Neural progenitor cell (in vitro differentiated cells): Measurements from ENCODE around the gene SPNS3. TPM values are rescaled to one million over a fixed set of nuclear protein-coding genes. Genes with fewer than 3 reads are reported as not detected.

Experiments
- DNase-seq: peaks from one replicate; pipeline ENCODE4 v3.0.0-alpha.2; 2016; ENCODE audit warnings: low spot score
- H2AFZ ChIP-seq: fragments of 200-600 bp; sonication (generic); replicated peaks from 2 replicates; pipeline ENCODE4 v1.6.1; 2016; ENCODE audit warnings: antibody characterized with exemption
- H3F3A ChIP-seq: fragments of 200-600 bp; sonication (generic); 2 replicates; pipeline ENCODE4 v1.6.1; 2016; ENCODE audit warnings: antibody characterized with exemption, low read depth
- H3K27ac ChIP-seq: fragments of 200-600 bp; sonication (generic); 2 replicates; pipeline ENCODE4 v1.5.1; 2016; ENCODE audit warnings: mild to moderate bottlenecking
- H3K27me3 ChIP-seq: fragments of 200-600 bp; sonication (generic); 2 replicates; pipeline ENCODE4 v1.6.1; 2016; ENCODE audit warnings: mild to moderate bottlenecking, moderate library complexity
- H3K36me3 ChIP-seq: fragments of 200-600 bp; sonication (generic); 2 replicates; pipeline ENCODE4 v1.5.1; 2016
- H3K4me1 ChIP-seq: fragments of 200-600 bp; sonication (generic); 2 replicates; pipeline ENCODE4 v1.6.1; 2016; ENCODE audit warnings: mixed run types
- H3K4me2 ChIP-seq: fragments of 200-600 bp; sonication (generic); 2 replicates; pipeline ENCODE4 v1.6.1; 2016
- H3K4me3 ChIP-seq: fragments of 200-600 bp; sonication (generic); 2 replicates; pipeline ENCODE4 v1.5.1; 2016
- H3K79me2 ChIP-seq: fragments of 200-600 bp; sonication (generic); 2 replicates; pipeline ENCODE4 v1.6.1; 2016; ENCODE audit warnings: low read depth
- H3K9ac ChIP-seq: fragments of 200-600 bp; sonication (generic); 2 replicates; pipeline ENCODE4 v1.6.1; 2016
- H3K9me3 ChIP-seq: fragments of 200-600 bp; sonication (generic); 2 replicates; pipeline ENCODE4 v1.5.1; 2016; ENCODE audit warnings: low read depth
- H4K20me1 ChIP-seq: fragments of 200-600 bp; sonication (generic); 2 replicates; pipeline ENCODE4 v1.6.1; 2016; ENCODE audit warnings: low read depth
- H3K27ac Mint-ChIP-seq: 3 replicates; pipeline ENCODE4 v1.8.0; 2021; ENCODE audit warnings: mixed read lengths
- H3K27me3 Mint-ChIP-seq: 2 replicates; pipeline ENCODE4 v1.8.0; 2022; ENCODE audit warnings: low read depth, mild to moderate bottlenecking, inconsistent platforms, moderate library complexity, mixed read lengths; ENCODE audit not compliant: insufficient read depth
- H3K36me3 Mint-ChIP-seq: 3 replicates; pipeline ENCODE4 v1.8.0; 2021; ENCODE audit warnings: mixed read lengths
- H3K4me1 Mint-ChIP-seq: 3 replicates; pipeline ENCODE4 v1.8.0; 2021; ENCODE audit warnings: mixed read lengths
- H3K4me3 Mint-ChIP-seq: 3 replicates; pipeline ENCODE4 v1.8.0; 2021; ENCODE audit warnings: mild to moderate bottlenecking, moderate library complexity, mixed read lengths
- H3K9me3 Mint-ChIP-seq: 3 replicates; pipeline ENCODE4 v1.8.0; 2020; ENCODE audit warnings: mixed read lengths
- EZH2 ChIP-seq: fragments of 200-600 bp; sonication (generic); IDR thresholded peaks from 2 replicates; pipeline ENCODE4 v1.6.1; 2017; ENCODE audit warnings: antibody characterized with exemption, mild to moderate bottlenecking, moderate library complexity
- EZH2phosphoT487 ChIP-seq: fragments of 200-600 bp; sonication (generic); IDR thresholded peaks from 2 replicates; pipeline ENCODE4 v1.6.1; 2017; ENCODE audit warnings: antibody characterized with exemption
- total RNA-seq: library from RNA; depleted of rRNA; stranded (reverse); fragments of >200 nt; gene quantifications from 2 replicates; pipeline ENCODE4 v1.2.3, GENCODE V29; 2015; ENCODE audit warnings: low replicate concordance
- TF ChIP-seq, protein P1 (sequence below): fragments of 200-600 bp; sonication (generic); IDR thresholded peaks from 2 replicates; pipeline ENCODE4 v1.5.1; 2017; ENCODE audit warnings: antibody characterized with exemption, mild to moderate bottlenecking

Gene SPNS3
- total RNA-seq, 1 donor from 2014 or later = not detected

DNA sequence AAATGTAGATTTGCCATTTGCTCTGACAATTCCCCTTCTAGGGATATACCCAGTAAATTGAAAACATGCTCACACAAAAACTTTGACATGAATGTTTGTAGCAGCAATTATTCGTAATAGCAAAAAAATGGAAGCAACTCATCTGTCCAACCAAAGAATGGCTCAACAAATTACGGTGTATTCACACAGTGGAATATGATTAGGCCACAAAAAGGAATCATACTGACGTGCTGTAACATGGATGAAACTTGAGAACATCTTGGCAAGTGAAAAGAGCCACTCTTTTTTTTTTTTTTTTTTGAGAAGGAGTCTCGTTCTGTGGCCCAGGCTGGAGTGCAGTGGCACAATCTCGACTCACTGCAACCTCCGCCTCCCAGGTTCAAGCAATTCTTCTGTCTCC, 24.1 kb upstream of the SPNS3 start:
- no peak overlapping the region for H3K27ac Mint-ChIP-seq
- no peaks in the 10 kb centered on the region for H3K4me1 ChIP-seq
- H3K9me3 Mint-ChIP-seq = no peaks in the 10 kb centered on the region
- no peaks in the 10 kb centered on the region for H4K20me1 ChIP-seq
- no peak overlapping the region for H3K4me2 ChIP-seq
- H3K9me3 ChIP-seq = no peaks in the 10 kb centered on the region
- no peaks in the 10 kb centered on the region for H3K27me3 ChIP-seq
- no peaks in the 10 kb centered on the region for H3F3A ChIP-seq
- H3K4me3 Mint-ChIP-seq = no peak overlapping the region
- no peak overlapping the region for H3K4me3 ChIP-seq
- no peaks in the 10 kb centered on the region for H3K36me3 Mint-ChIP-seq
- no peak for DNase-seq
- H3K27ac ChIP-seq = no peak overlapping the region
- peaks cover 7% of the 10 kb centered on the region for H3K27me3 Mint-ChIP-seq
- H3K9ac ChIP-seq = no peak overlapping the region
- H3K79me2 ChIP-seq = no peaks in the 10 kb centered on the region
- TF ChIP-seq EZH2phosphoT487 (no peak), EZH2 (no peak)
- TF ChIP-seq, protein P1, sequence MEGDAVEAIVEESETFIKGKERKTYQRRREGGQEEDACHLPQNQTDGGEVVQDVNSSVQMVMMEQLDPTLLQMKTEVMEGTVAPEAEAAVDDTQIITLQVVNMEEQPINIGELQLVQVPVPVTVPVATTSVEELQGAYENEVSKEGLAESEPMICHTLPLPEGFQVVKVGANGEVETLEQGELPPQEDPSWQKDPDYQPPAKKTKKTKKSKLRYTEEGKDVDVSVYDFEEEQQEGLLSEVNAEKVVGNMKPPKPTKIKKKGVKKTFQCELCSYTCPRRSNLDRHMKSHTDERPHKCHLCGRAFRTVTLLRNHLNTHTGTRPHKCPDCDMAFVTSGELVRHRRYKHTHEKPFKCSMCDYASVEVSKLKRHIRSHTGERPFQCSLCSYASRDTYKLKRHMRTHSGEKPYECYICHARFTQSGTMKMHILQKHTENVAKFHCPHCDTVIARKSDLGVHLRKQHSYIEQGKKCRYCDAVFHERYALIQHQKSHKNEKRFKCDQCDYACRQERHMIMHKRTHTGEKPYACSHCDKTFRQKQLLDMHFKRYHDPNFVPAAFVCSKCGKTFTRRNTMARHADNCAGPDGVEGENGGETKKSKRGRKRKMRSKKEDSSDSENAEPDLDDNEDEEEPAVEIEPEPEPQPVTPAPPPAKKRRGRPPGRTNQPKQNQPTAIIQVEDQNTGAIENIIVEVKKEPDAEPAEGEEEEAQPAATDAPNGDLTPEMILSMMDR = no peak
- peaks cover 2% of the 10 kb centered on the region for H3K4me1 Mint-ChIP-seq
- H2AFZ ChIP-seq = no peak overlapping the region
- H3K36me3 ChIP-seq = no peaks in the 10 kb centered on the region

DNA sequence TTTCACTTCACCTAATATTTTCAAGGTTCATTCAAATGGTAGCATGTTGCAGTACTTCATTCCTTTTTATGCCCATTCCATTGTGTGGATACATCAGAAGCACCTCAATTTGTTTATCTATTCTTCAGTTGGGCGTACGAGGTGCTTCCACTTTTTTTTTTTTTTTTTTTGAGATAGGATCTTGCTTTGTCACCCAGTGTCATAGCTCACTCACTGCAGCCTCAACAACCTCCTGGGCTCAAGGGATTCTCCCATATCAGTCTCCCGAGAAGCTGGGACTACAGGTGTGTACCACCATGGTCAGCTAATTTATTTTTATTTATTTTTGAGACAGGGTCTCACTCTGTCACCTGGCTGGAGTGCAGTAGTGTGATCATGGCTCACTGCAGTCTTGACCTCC, 22.5 kb upstream of the SPNS3 start:
- Histone ChIP-seq H3K79me2 (no peaks in the 10 kb centered on the region), H2AFZ (no peak overlapping the region), H3K4me1 (no peaks in the 10 kb centered on the region), H3K27me3 (no peaks in the 10 kb centered on the region), H3K4me2 (no peak overlapping the region), H3K4me3 (no peak overlapping the region), H3K9me3 (no peaks in the 10 kb centered on the region), H3K27ac (no peak overlapping the region), H4K20me1 (no peaks in the 10 kb centered on the region), H3K36me3 (no peaks in the 10 kb centered on the region), H3K9ac (no peak overlapping the region), H3F3A (no peaks in the 10 kb centered on the region)
- Mint-ChIP-seq H3K27me3 (peaks cover 7% of the 10 kb centered on the region), H3K4me3 (no peak overlapping the region), H3K4me1 (peaks cover 2% of the 10 kb centered on the region), H3K27ac (no peak overlapping the region), H3K9me3 (no peaks in the 10 kb centered on the region), H3K36me3 (no peaks in the 10 kb centered on the region)
- no peak for DNase-seq
- TF ChIP-seq, protein P1 = no peak
- TF ChIP-seq EZH2phosphoT487 (no peak), EZH2 (no peak)

DNA sequence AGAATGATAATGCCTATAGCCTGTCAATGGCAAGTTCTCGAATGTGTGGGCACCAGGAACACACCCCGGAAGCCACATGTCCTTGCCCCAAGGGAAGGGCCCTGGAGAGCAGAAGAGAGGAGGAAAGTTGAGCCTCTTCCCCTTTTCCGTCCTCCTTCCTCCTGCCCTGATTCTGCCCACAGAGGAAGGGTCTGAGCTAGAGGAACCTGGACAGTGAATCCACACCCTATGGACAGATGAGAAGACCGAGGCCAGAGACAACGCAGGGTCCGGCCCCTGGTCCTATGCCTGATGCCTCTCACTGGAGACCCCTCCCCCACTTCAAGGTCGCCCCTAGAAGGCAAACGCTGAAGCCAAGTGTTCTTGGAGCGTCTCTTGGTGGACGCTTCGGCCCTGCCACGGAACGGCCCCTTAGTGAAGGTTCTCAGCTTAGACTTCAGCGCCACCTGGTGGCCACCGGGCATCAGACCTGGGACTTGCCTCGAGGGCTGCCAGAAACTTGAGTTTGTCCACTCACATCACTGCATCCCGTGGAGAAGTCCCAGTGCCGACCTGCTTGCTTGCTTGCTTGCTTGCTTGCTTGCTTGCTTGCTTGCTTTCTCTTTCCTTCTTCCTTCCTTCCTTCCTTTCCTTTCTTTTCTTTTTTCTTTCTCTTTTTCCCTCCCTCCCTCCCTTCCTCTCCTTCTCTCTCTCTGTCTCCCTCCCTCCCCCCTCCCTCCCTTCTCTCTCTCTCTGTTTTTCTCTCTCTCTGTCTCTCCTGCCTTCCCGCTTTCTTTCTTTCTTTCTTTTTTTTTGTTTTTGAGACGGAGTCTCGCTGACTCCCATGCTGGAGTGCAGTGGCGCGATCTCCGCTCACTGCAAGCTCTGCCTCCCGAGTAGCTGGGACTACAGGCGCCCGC, 20.6 kb upstream of the SPNS3 start:
- Histone ChIP-seq H3K27me3 (no peaks in the 10 kb centered on the region), H3K9ac (no peak overlapping the region), H2AFZ (peak overlapping the region; percentile 53), H3K4me1 (no peaks in the 10 kb centered on the region), H3K36me3 (no peaks in the 10 kb centered on the region), H3K9me3 (no peaks in the 10 kb centered on the region), H3K79me2 (no peaks in the 10 kb centered on the region), H4K20me1 (no peaks in the 10 kb centered on the region), H3K4me2 (no peak overlapping the region), H3K4me3 (no peak overlapping the region), H3F3A (no peaks in the 10 kb centered on the region), H3K27ac (no peak overlapping the region)
- H3K4me3 Mint-ChIP-seq = peak overlapping the region; percentile 43
- peak; percentile 96 for DNase-seq
- peak overlapping the region; percentile 66 for H3K27ac Mint-ChIP-seq
- TF ChIP-seq EZH2 (no peak), EZH2phosphoT487 (no peak)
- TF ChIP-seq, protein P1 = peak; percentile 92
- H3K4me1 Mint-ChIP-seq = peaks cover 2% of the 10 kb centered on the region
- peaks cover 5% of the 10 kb centered on the region for H3K27me3 Mint-ChIP-seq
- no peaks in the 10 kb centered on the region for H3K9me3 Mint-ChIP-seq
- no peaks in the 10 kb centered on the region for H3K36me3 Mint-ChIP-seq
